GM18505 (cell line): ENCODE results near the gene HSBP1L1.
A peak's percentile ranks its signal among the peaks of the same experiment; 100 is the strongest.
"Not testable (repeated sequence)": the region's sequence is repeated elsewhere in the genome, so short reads cannot be mapped to it uniquely, and the experiment has no call there.

Experiments
- ATAC-seq: cut with Tn5 transposase; IDR thresholded peaks from one replicate; pipeline ENCODE4 v1.9.1; 2021; ENCODE audit not compliant: unreplicated experiment
- POLR2A ChIP-seq: IDR thresholded peaks from 4 replicates; pipeline ENCODE4 v1.6.1; 2011; ENCODE audit warnings: borderline replicate concordance; ENCODE audit not compliant: insufficient read depth, insufficient read length; ENCODE audit errors: extremely low read depth

HSBP1L1 gene

GRCh38 chr18:79953971-79954651 lies 10.3 kb upstream of the HSBP1L1 start:
- no peak for TF ChIP-seq POLR2A
- ATAC-seq = no peak

- ATAC-seq = no peak
- TF ChIP-seq POLR2A = no peak
Observed at GRCh38 chr18:79954791-79955190, 9.7 kb upstream of the HSBP1L1 start.

GRCh38 chr18:79955302-79956075 lies 9.0 kb upstream of the HSBP1L1 start:
- ATAC-seq = no peak

GRCh38 chr18:79956276-79956675 lies 8.2 kb upstream of the HSBP1L1 start:
- ATAC-seq = no peak
- TF ChIP-seq POLR2A = no peak

More at GRCh38 chr18:79955302-79956075, 9.0 kb upstream of the HSBP1L1 start:
- no peak for TF ChIP-seq POLR2A

GRCh38 chr18:79958981-79959380 lies 5.5 kb upstream of the HSBP1L1 start:
- no peak for TF ChIP-seq POLR2A
- no peak for ATAC-seq

GRCh38 chr18:79960161-79960801 lies 4.2 kb upstream of the HSBP1L1 start:
- ATAC-seq = not testable (repeated sequence)

GRCh38 chr18:79960921-79961526 lies 3.4 kb upstream of the HSBP1L1 start:
- TF ChIP-seq POLR2A = no peak
- no peak for ATAC-seq

- ATAC-seq = no peak
- TF ChIP-seq POLR2A = no peak
Observed at GRCh38 chr18:79961527-79962291, 2.7 kb upstream of the HSBP1L1 start.

GRCh38 chr18:79962311-79962710 lies 2.1 kb upstream of the HSBP1L1 start:
- TF ChIP-seq POLR2A = no peak
- no peak for ATAC-seq

GRCh38 chr18:79962835-79963657 lies 1.4 kb upstream of the HSBP1L1 start:
- no peak for TF ChIP-seq POLR2A
- ATAC-seq = peak; percentile 48

- TF ChIP-seq POLR2A = no peak
- ATAC-seq = no peak
Observed at GRCh38 chr18:79963658-79964329, 649 bp upstream of the HSBP1L1 start.
